ENCODE measurements around the gene PLLP. TPM values are rescaled to one million over a fixed set of nuclear protein-coding genes. Genes with fewer than 3 reads are reported as not detected.
A peak's percentile ranks its signal among the peaks of the same experiment; 100 is the strongest.

Gene PLLP
- total RNA-seq, 2 experiments from 2014 or later, result not detected

DNA sequence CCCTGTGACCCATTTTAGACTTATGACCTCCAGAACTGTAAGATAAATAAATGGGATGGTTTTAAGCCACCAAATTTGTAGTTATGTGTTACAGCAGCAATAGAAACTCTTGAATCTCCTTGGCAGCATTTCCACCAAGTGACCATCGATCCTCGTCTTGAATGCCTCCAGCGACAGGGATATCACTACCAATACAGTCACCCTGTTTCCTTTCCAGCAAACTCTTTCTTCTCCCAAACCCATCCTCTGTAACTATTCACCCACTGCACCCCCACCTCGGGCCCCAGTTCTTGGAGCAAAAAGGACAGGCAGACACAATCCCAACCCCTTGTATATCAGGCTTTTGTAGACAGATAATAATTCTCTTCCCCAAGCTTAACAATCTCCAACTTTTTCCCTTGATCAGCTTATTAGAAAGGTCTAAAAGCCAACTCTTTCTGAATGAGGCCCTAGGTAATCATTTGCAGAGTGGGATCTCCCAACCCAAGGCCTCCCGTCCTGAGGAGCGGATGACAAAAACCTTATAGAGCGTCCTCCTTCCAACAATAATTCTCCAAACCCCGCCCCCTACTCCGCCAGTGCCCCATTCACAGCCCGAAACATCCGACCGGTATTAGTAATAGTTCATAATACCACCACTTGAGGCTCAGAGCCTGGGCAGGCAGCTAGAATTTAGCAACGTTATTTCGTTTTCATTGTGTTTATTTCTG lies 14.7 kb upstream of the PLLP start:
- Mint-ChIP-seq H3K4me1 (peaks cover 20% of the 10 kb centered on the region), H3K4me3 (no peak overlapping the region), H3K27ac (no peak overlapping the region), H3K36me3 (no peaks in the 10 kb centered on the region), H3K9me3 (ENCODE audit: low read depth) (no peaks in the 10 kb centered on the region), H3K27me3 (no peaks in the 10 kb centered on the region)
- CTCF ChIA-PET, result interaction anchor here (1.0 to 12.5 kb wide), 6 partner anchors 8 to 215 kb away, joined by 3 to 283 read pairs (median 14); partner anchors contain the start of genes CIAPIN1 and COQ9
- peak; percentile 5 for ATAC-seq
- no peak for DNase-seq

DNA sequence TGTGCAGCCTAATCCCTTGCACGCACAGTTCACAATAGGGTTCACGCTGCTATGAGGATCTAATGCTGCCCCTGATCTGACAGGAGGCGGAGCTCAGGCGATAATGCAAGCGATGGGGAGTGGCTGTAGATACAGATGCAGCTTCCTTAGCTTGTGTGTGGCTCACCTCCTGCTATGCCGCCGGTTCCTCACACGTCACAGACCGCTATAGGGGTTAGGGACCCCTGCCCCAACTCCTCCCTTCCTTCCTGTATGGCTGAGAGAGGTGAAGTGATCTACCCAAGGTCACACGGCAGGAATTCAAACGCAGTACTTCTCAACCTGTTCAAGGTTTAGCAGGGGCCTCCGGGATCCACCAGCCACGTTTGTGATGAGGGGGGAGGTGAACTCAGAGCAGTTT lies 13.4 kb upstream of the PLLP start:
- Mint-ChIP-seq H3K27ac (peak overlapping the region; percentile 90), H3K36me3 (no peaks in the 10 kb centered on the region), H3K4me1 (peaks cover 12% of the 10 kb centered on the region), H3K9me3 (ENCODE audit: low read depth) (no peaks in the 10 kb centered on the region), H3K27me3 (no peaks in the 10 kb centered on the region), H3K4me3 (no peak overlapping the region)
- CTCF ChIA-PET, result interaction anchor here (12.5 kb wide), 1 partner anchor 120 kb away, joined by 283 read pairs; no protein-coding TSS in a partner anchor
- DNase-seq (peak; percentile 79), ATAC-seq (no peak)

DNA sequence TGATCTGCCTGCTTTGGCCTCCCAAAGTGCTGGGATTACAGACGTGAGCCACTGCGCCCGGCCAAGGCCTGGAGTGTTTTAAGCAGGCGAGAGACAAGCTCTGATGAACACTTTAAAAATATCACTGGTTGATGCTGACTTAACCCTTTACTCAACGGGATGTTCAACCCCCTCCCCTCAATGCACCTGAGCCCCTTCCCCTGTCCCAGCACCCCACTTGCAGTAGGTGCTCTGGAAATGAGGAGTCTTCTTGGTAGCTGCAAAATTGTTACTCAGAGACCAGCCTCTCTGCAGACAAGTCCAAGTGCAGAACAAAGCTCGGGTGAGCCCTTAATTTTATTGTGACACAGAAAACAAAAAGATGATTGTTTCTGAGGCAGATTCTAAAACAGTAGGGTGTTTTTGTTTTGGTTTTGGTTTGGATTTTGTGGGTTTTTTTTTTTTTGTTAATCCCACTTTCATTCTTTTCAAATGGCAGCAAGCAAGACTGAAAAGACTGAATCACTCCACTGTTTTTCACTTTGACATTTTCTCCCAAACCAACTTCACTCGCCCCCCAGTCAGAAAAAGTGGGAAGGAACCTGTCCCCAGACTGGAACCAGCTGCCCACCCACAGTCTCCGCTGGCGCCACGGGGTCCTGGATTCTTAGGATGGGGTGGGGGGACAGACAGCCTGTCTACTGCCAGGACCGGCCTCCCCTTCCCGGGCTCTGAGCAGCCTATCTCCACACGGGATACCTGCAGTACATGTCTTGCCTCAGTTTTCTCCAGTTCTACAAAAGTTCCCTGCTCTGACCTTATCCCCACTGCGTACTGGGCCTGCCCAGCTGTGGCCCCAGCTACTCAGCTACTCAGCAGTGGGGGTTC lies 5.2 kb upstream of the PLLP start:
- Mint-ChIP-seq H3K27me3 (peaks cover 12% of the 10 kb centered on the region), H3K27ac (peak overlapping the region; percentile 30), H3K9me3 (ENCODE audit: low read depth) (no peaks in the 10 kb centered on the region), H3K36me3 (no peaks in the 10 kb centered on the region), H3K4me3 (no peak overlapping the region), H3K4me1 (peaks cover 15% of the 10 kb centered on the region)
- CTCF ChIA-PET, result interaction anchor here (0.7 to 2.2 kb wide), 5 partner anchors 9 to 128 kb away, joined by 3 to 10 read pairs (median 3); no protein-coding TSS in a partner anchor
- ATAC-seq (no peak), DNase-seq (no peak)

DNA sequence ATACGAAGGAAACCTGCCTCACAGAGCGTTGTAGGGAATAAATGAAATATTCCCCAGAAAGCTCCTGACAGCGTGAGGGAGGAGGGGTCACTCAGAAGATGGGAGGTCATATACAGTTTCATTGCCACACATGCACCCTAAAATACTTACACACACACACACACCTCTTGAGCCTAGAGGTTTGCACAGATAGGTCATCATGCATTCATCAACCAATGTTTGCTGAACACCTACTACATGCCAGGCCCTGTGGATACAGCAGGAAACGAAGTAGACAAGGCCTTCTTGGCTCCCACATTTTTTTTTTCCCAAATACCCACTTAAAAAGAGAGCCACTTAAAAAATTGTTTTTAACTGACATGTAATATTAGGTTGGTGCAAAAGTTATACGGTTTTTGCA lies 907 bp upstream of the PLLP start:
- ATAC-seq (no peak), DNase-seq (no peak)
- H3K27ac Mint-ChIP-seq, result no peak overlapping the region
- no peaks in the 10 kb centered on the region for H3K36me3 Mint-ChIP-seq
- H3K4me1 Mint-ChIP-seq, result peaks cover 20% of the 10 kb centered on the region
- peak overlapping the region; percentile 43 for H3K4me3 Mint-ChIP-seq
- H3K9me3 Mint-ChIP-seq (ENCODE audit: low read depth), result no peaks in the 10 kb centered on the region
- peaks cover 42% of the 10 kb centered on the region for H3K27me3 Mint-ChIP-seq
- CTCF ChIA-PET, result no interaction called here

DNA sequence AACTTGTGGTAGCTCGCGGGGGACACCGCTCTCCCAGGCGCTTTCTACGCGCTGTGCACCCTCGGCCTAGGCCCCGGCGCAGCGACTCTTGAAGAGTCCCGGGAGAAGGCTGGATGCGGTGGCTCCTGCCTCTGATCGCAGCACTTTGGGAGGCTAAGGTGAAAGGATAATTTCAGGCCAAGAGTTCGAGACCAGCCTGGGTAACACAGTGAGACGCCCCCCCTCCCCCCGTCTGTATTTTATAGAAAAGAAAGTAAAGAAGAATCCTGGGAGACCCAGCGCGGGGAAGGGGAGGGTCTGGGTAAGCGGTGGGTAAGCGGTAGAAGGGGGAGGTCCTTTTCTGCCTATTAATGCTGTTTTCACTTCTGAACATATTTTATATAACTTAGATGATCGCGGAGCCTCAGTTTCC lies 486 bp upstream of the PLLP start:
- no peak overlapping the region for H3K27ac Mint-ChIP-seq
- peak overlapping the region; percentile 43 for H3K4me3 Mint-ChIP-seq
- H3K36me3 Mint-ChIP-seq, result no peaks in the 10 kb centered on the region
- ATAC-seq, result no peak
- H3K4me1 Mint-ChIP-seq, result peaks cover 19% of the 10 kb centered on the region
- H3K9me3 Mint-ChIP-seq (ENCODE audit: low read depth), result no peaks in the 10 kb centered on the region
- DNase-seq, result no peak
- CTCF ChIA-PET, result no interaction called here
- peaks cover 44% of the 10 kb centered on the region for H3K27me3 Mint-ChIP-seq

DNA sequence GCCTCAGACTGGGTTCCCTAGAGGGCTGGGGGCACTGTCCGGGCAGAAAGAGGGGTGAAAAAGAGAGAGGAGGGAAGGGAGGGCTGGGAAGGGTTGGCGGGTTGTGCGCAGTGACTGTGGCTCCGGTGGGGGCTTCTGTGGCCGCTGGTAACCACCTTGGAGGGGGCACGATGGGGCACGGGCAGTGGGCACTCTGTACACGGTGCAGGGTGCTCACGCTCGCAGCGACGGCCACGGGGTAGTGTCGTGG lies 588 bp downstream of the PLLP start:
- H3K4me3 Mint-ChIP-seq, result peak overlapping the region; percentile 18
- H3K9me3 Mint-ChIP-seq (ENCODE audit: low read depth), result no peaks in the 10 kb centered on the region
- H3K36me3 Mint-ChIP-seq, result no peaks in the 10 kb centered on the region
- no peak for DNase-seq
- H3K27me3 Mint-ChIP-seq, result peaks cover 44% of the 10 kb centered on the region
- peak; percentile 14 for ATAC-seq
- CTCF ChIA-PET, result no interaction called here
- H3K27ac Mint-ChIP-seq, result no peak overlapping the region
- H3K4me1 Mint-ChIP-seq, result peaks cover 11% of the 10 kb centered on the region

DNA sequence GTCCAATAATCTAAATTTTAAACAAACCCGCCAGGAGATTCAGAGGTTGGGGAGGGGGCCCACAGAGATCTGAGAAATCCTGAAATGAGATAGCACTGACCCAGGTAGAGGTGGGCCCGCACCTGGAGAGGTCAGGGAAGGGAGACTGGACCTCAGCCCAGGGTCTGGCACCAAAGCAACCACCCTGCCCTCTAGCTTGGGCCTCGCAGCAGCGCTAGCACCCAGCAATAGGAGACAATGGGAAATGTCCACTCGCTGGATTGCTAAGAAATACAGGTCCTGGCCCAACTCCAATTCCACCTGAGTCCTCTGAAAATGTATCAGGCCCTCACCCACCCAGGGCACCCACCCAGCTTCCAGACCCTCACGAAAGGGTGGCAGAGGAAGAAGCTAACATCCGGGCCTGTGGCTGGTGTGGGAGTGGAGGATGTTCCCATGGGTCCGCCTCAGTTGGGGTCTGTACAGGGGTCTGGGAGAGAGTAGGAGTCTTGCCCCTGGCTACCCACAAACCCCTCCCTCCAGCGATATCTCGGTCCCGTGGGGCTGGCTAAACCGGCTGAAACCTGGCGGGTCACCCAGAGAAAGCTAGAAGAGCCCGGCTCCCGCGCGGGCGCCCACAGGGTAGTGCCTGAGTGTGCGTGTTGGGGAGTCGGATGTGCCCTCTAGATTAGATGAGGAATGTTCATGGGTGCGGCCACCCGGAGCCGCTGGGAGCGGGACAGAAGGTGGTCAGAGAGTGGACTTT lies 1.1 kb downstream of the PLLP start:
- Mint-ChIP-seq H3K27me3 (peaks cover 44% of the 10 kb centered on the region), H3K9me3 (ENCODE audit: low read depth) (no peaks in the 10 kb centered on the region), H3K36me3 (no peaks in the 10 kb centered on the region), H3K4me1 (peaks cover 14% of the 10 kb centered on the region), H3K4me3 (peak overlapping the region; percentile 18), H3K27ac (no peak overlapping the region)
- no peak for DNase-seq
- ATAC-seq, result no peak
- CTCF ChIA-PET, result no interaction called here

DNA sequence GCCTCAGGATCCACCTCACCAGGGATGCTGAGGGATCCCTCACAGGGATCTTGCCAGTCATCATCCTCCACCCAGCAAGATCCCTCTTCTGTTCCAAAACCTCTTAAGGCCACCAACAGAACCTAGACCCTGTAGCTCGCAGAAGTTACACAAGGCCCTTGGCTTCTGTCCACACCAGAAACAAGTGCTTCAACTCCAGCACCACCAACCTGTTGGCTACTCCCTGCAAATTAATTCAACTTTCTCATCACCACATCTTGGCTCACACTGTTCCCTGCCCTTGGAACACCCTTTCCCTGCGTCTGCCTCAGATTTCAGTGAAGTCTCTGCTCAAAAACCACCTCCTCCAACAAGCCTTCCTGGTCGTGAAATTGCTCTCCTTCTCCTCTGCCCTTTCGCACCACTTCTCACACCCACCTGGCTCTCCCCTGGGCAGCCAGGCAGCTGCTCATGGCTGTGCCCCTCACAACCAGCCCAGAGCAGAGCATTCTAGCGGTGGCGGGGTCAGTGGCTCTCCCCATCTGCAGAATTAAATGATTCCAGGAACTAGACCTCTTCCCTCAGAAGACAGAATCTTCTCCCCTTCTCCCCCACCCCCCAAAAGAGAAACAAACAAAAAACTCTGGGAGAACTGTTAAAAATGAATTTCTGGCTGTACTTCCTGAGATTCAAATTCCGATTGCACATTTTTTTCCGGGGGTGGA lies 1.8 kb downstream of the PLLP start:
- no peak for ATAC-seq
- no peak for DNase-seq
- Mint-ChIP-seq H3K4me3 (no peak overlapping the region), H3K27ac (no peak overlapping the region), H3K27me3 (peaks cover 41% of the 10 kb centered on the region), H3K4me1 (peaks cover 21% of the 10 kb centered on the region), H3K36me3 (no peaks in the 10 kb centered on the region), H3K9me3 (ENCODE audit: low read depth) (no peaks in the 10 kb centered on the region)
- CTCF ChIA-PET, result interaction anchor here (1.2 kb wide), 1 partner anchor 18 kb away, joined by 3 read pairs; no protein-coding TSS in a partner anchor

DNA sequence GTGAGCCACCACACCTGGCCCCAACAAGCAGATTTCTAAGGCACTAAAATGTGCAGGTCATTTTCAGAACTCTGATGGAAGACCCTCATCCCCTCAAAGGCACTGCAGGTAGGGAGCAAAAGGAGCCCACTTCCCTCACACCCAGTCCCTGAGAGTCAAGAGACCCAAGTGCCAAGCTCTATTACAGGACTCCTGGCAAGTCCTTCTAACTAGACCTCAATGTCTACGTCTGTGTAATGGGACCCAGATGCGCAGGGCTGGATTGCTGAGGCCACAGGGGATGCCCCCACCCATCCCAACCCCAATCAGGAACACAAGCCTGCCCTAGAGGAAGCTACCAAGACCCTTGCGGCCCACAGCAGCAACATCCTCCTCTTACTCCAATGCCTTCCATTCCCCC lies 2.7 kb downstream of the PLLP start:
- Mint-ChIP-seq H3K36me3 (no peaks in the 10 kb centered on the region), H3K4me3 (no peak overlapping the region), H3K27ac (no peak overlapping the region), H3K9me3 (ENCODE audit: low read depth) (no peaks in the 10 kb centered on the region), H3K27me3 (peaks cover 41% of the 10 kb centered on the region), H3K4me1 (peaks cover 30% of the 10 kb centered on the region)
- ATAC-seq (no peak), DNase-seq (no peak)
- CTCF ChIA-PET, result interaction anchor here (0.5 to 1.2 kb wide), 3 partner anchors 19 to 238 kb away, joined by 3 read pairs; no protein-coding TSS in a partner anchor

DNA sequence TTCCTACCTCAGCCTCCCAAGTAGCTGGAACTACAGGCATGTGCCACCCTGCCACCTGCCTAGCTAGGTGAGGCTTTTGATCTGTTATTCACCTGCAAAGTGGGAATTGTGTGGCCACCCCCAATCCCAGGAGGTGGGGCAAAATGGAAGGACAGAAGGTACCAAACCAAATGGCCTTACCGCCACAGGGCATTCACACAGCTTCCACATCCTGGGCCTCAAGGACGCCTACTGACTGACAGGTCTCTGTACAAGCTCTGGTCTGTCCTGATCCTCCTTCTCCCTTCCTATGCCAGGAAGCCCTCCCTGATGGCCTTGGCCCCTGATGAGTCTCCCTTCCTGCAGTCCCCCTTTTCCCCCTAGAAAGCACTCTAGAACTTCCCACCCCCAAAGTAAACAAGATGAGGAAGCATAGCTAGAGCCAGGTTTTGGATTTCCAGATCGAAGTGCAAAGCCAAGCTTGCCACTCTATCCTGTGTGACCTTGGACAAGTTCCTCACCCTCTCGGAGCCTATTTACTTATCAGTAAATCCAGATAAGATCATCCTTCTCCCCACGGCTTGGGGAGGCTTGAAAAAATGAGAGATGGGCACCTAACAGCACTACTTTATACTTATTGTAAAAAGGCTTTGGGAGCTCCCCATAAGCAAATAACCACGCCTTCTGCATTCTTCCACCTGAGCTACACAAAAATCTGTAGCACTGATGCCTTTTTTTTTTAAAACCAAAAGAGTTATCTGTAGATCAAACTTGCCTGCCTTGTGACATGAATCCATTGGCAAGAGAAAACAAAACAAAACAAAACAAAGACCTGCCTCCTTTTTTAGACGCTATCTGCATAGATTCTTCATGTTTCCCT lies 4.5 kb downstream of the PLLP start:
- Mint-ChIP-seq H3K9me3 (ENCODE audit: low read depth) (no peaks in the 10 kb centered on the region), H3K4me1 (peaks cover 35% of the 10 kb centered on the region), H3K4me3 (no peak overlapping the region), H3K27me3 (peaks cover 36% of the 10 kb centered on the region), H3K36me3 (no peaks in the 10 kb centered on the region), H3K27ac (no peak overlapping the region)
- no peak for DNase-seq
- CTCF ChIA-PET, result interaction anchor here (1.5 to 4.0 kb wide), 3 partner anchors 11 to 137 kb away, joined by 4 to 16 read pairs (median 5); no protein-coding TSS in a partner anchor
- ATAC-seq, result no peak

DNA sequence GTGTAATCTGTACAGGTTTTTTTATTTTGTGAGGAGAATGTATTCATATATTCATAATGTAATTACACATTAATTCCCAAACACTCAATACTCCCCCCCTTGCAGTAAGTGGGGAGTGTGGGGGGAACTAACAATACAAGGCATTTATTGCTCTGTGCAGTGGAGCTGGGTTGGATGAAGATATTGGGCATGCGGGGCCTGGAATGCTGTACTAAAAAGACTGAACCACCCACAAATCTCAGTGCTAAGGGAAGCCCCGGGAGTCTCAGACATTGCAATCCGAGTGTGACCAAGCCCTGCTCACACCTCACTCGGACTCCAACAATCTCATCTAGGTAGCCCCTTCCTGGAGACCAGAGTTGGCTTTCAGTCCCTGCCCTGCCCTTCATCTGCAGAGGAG lies 6.0 kb downstream of the PLLP start:
- DNase-seq (no peak), ATAC-seq (no peak)
- CTCF ChIA-PET, result interaction anchor here (4.0 kb wide), 1 partner anchor 22 kb away, joined by 16 read pairs; no protein-coding TSS in a partner anchor
- peaks cover 25% of the 10 kb centered on the region for H3K27me3 Mint-ChIP-seq
- H3K9me3 Mint-ChIP-seq (ENCODE audit: low read depth), result no peaks in the 10 kb centered on the region
- no peak overlapping the region for H3K27ac Mint-ChIP-seq
- H3K36me3 Mint-ChIP-seq, result no peaks in the 10 kb centered on the region
- peaks cover 30% of the 10 kb centered on the region for H3K4me1 Mint-ChIP-seq
- H3K4me3 Mint-ChIP-seq, result no peak overlapping the region

DNA sequence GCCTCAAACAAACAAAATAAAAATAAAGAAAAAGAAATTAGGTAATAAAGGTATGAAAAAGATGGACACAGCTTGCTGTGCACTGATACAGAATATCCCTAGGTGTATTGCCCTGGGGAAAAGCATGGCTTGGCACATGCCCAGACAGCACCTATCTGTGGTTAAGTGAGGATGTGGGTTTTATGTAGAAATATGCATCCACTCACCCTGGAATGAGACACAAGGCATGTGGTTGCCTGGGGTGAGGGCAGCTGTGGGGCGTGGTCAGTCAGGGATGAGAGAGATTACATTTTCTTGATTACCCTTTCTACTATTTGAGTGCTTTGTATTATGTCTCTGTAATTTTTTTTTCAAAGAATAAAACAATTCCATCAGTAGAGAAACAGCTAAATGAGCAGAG lies 6.9 kb downstream of the PLLP start:
- CTCF ChIA-PET, result interaction anchor here (1.0 to 4.0 kb wide), 3 partner anchors 9 to 23 kb away, joined by 3 to 16 read pairs (median 3); no protein-coding TSS in a partner anchor

More for the DNA sequence above, 6.9 kb downstream of the PLLP start:
- Mint-ChIP-seq H3K27ac (peak overlapping the region; percentile 46), H3K4me3 (no peak overlapping the region), H3K27me3 (peaks cover 16% of the 10 kb centered on the region), H3K36me3 (no peaks in the 10 kb centered on the region), H3K9me3 (ENCODE audit: low read depth) (no peaks in the 10 kb centered on the region), H3K4me1 (peaks cover 30% of the 10 kb centered on the region)
- peak; percentile 84 for DNase-seq
- ATAC-seq, result peak; percentile 90
